ENCODE results near the gene NAB2.
"Not testable (repeated sequence)": the region's sequence is repeated elsewhere in the genome, so short reads cannot be mapped to it uniquely, and the experiment has no call there.

Gene NAB2

DNA sequence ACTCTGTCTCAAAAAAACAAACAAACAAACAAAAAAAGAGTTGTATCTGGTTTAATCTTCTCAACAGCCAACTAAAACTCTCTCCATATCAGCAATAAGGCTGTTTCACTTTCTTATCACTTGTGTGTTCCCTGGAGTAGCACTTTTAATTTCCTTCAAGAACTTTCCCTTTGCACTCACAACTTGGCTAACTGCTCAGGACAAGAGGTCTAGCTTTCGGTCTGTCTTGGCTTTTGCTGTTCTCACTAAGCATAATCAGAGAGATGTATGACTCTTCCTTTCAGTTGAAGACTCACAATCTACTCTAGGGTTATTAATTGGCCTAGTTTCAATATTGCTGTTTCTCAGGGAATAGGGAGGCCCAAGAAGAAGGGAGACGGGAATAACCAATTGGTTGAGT, 22.7 kb upstream of the NAB2 start:
- DNase-seq (ENCODE audit: low read depth in 2 of 2, low spot score in 1 of 2) = no peak

- no peak for DNase-seq (ENCODE audit: low read depth in 2 of 2, low spot score in 1 of 2)
Measured at GRCh38 chr12:57069523-57069922, 19.4 kb upstream of the NAB2 start.

GRCh38 chr12:57072661-57073060, 16.3 kb upstream of the NAB2 start:
- no peak for DNase-seq (ENCODE audit: low read depth in 2 of 2, low spot score in 1 of 2)

DNA sequence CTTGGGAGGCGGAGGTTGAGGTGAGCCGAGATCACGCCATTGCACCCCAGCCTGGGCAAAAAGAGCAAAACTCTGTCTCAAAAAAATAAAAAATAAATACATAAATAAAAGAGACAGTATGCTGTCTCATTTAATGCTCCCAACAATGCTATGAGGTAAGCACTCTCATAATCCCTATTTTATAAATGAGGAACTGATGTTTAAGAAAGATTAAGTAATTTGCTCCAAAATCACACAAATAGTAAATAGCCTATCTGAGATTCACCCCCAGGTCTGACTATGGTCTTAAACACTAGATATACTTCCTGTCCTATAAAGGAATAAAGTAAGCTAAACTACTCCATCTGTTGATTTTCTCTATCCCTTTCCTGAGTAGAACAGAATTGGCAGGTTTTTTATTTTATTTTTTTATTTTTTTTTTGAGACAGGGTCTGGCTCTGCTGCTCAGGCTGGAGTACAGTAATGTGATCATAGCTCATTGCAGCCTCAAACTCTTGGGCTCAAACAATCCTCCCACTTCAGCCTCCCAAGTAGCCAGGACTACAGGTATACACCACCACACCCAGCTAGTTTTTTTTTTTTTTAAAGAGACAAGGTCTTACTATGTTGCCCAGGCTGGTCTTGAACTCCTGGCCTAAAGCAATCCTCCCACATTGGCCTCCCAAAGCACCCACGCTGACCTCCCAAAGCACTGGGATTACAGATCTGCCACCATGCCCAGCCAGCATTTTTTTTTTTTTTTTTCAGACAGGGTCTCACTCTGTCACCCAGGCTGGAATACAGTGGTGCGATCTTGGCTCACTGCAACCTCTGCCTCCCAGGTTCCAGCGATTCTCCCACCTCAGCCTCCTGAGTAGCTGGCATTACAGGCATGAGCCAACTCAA, 15.1 kb upstream of the NAB2 start:
- DNase-seq (ENCODE audit: low read depth in 2 of 2, low spot score in 1 of 2) = not testable (repeated sequence)

DNA sequence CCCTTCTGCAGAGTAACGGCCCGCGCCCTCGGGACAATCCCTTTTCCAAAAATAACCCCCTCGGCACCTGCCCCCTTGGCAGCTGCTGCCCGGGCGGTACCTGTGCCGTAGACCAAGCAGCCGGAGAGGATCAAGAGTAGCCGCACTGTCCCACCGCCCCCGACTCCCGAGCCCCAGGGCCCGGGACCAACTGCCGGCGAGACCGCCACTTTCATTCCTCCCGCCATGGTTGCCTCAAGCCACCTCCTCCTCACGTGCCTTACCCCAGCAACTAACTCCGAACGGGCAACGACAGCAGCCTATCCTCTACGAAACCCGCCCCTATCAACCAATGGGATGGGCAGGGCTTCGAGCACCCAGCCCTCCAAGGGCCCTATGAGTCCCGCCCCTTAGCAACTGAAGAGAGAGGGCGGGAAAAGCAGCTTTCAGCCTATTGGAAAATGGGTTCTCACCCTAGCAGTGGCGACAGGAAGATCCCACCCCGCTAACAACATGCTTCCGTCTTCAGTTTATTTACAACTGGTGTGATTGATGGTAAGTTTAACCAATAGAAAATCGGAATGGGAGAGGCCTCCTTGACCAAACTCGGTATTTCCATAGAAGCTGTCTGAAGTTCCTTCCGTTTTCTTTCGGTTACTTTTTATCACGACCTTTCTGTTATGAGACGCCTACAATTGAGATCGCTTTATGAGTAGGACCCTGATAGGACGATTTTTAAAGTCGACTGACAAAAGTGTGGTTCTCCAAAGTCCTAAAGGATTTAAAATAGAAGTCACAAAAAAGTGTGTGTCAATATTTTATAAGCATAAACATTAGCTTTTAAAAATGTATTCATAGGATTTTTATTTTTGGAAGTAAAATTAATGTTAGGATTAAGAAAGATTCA, 10.2 kb upstream of the NAB2 start, which contains the start of gene NEMP1:
Gene NEMP1 (minus strand): TSS at position 273 of the 886 bp plus-strand sequence. CDS start 46 bp downstream, at position 227.
- DNase-seq (ENCODE audit: low read depth in 2 of 2, low spot score in 1 of 2) = peak; percentile 82 to 89

GRCh38 chr12:57079821-57080220, 9.1 kb upstream of the NAB2 start:
- no peak for DNase-seq (ENCODE audit: low read depth in 2 of 2, low spot score in 1 of 2)

- no peak for DNase-seq (ENCODE audit: low read depth in 2 of 2, low spot score in 1 of 2)
Measured at GRCh38 chr12:57080855-57081254, 8.1 kb upstream of the NAB2 start.

- no peak for DNase-seq (ENCODE audit: low read depth in 2 of 2, low spot score in 1 of 2)
Measured at GRCh38 chr12:57085999-57086492, 2.9 kb upstream of the NAB2 start.

DNA sequence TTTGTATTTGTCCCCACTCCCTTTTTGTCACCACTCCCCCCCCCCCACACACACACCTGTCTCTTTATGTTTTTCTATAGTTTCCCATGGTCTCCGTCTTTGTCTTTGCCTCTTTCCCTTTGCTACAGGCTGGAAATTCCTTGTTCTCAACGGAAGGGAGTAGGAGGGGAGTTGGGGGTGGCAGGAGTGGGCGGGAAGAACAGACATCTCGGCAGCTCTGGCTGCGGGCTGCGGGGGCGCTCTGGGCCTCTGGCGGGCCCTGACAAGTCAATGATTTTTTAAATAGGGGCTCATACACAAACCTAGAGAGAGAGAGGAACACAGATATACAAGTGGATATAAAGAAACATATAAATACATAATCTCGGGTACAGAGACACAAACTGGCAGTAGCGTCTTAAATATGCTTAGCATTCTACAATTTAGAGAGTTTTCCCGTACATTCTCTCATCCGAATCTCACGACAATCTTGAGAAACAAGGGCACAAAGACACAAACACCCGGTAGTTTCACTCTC, 2.4 kb upstream of the NAB2 start:
- DNase-seq (ENCODE audit: low read depth in 2 of 2, low spot score in 1 of 2) = no peak

GRCh38 chr12:57087010-57087690, 1.8 kb upstream of the NAB2 start:
- DNase-seq (ENCODE audit: low read depth in 2 of 2, low spot score in 1 of 2) = peak; percentile 90 to 91

DNA sequence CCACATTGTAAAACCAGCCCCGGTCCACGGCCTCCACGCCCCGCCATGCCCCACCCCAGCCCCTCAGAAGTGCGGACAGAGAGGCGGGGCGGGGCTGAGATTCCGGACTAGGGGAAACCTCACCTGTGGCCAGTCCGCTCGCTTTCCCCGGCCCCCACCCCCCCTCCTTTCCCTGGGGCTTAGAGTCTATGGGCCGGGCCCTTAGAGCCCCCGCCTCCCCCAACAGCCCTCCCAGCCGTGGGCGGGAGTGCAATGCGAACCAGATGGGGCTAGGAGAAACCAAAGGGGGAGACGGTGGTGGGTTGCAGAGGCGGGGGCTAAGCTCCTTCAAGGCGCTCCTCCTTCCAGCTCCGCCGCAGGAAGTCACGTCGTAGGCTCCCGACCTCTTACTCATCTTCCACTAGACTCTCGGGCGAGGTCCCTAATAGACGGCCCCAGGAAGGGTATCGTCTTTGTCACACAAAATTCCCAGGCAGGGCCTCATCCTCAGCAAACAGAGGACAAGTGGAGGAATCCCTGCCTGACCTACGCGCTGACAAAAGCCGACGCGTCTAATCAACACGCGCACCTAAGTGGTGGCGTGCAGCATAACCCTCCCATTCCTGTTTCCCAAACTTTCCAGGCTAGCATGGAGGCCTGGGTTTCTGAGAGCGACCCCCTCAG, 1.1 kb upstream of the NAB2 start:
- peak in 1 of 2 donors; percentile 64 for DNase-seq (ENCODE audit: low read depth in 2 of 2, low spot score in 1 of 2)

GRCh38 chr12:57089271-57090245, 644 bp downstream of the NAB2 start:
- DNase-seq (ENCODE audit: low read depth in 2 of 2, low spot score in 1 of 2) = no peak

GRCh38 chr12:57090490-57090889, 1.6 kb downstream of the NAB2 start:
- DNase-seq (ENCODE audit: low read depth in 2 of 2, low spot score in 1 of 2) = no peak

- DNase-seq (ENCODE audit: low read depth in 2 of 2, low spot score in 1 of 2) = no peak
Measured at GRCh38 chr12:57090924-57091637, 2.2 kb downstream of the NAB2 start.

DNA sequence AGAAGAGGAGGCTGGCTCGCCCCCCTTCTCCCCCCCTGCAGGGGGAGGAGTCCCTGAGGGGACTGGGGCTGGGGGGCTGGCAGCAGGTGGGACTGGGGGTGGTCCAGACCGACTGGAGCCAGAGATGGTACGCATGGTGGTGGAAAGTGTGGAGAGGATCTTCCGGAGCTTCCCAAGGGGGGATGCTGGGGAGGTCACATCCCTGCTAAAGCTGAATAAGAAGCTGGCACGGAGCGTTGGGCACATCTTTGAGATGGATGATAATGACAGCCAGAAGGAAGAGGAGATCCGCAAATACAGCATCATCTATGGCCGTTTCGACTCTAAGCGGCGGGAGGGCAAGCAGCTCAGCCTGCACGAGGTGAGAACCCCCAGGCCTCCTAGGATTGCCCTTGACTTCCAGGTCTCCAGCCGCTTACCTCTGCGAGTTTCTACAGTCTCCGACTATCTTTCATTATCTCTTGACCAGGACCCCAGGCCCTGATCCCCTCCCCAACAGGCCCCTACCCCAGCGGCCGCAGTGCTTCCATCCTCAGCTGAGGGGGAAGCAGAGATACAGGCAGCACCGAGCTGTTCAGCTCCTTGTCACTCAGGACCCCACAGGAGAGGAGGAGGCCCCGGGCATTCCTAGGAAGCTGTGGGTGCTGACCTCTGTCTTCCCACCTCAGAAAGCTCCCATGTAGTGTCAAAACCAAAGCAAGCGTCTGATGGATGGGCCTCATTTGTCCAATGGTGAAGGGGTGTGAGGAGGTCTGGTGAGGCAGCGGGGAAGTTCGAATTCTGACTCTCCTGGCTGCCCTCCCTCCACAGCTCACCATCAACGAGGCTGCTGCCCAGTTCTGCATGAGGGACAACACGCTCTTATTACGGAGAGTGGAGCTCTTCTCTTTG, 3.0 kb downstream of the NAB2 start:
- DNase-seq (ENCODE audit: low read depth in 2 of 2, low spot score in 1 of 2) = no peak

GRCh38 chr12:57092529-57092862, 3.6 kb downstream of the NAB2 start:
- no peak for DNase-seq (ENCODE audit: low read depth in 2 of 2, low spot score in 1 of 2)

GRCh38 chr12:57092876-57093414, 4.0 kb downstream of the NAB2 start:
- no peak for DNase-seq (ENCODE audit: low read depth in 2 of 2, low spot score in 1 of 2)
